Lung (tissue), 12 donors: ENCODE data around the gene PAF1. TPM values are rescaled to one million over a fixed set of nuclear protein-coding genes. Genes with fewer than 3 reads are reported as not detected.

Experiments
- ATAC-seq: fragments of 200-7000 bp; cut with Tn5 transposase; one replicate; pipeline ENCODE4 v1.9.1; 2020; ENCODE audit warnings: moderate number of reproducible peaks; ENCODE audit not compliant: insufficient read depth, low FRiP score
- DNase-seq, 3 donors: peaks; one replicate each; pipeline ENCODE4 v3.0.0-alpha.2; 2013 to 2017
- H3K27ac ChIP-seq, 2 donors: one replicate each; pipeline ENCODE4 v1.5.1; 2013; ENCODE audit warnings: mild to moderate bottlenecking in 2 of 2, moderate library complexity in 2 of 2, control low read depth in 1 of 2, inconsistent platforms in 1 of 2, low read depth in 1 of 2, low read length in 1 of 2
- H3K27me3 ChIP-seq, 3 donors: one replicate each; pipeline ENCODE4 v1.5.1; 2013; ENCODE audit warnings: low read length in 2 of 3; ENCODE audit not compliant: control insufficient read depth in 3 of 3, insufficient read depth in 3 of 3
- H3K36me3 ChIP-seq, 4 donors: one replicate each; pipeline ENCODE4 v1.5.1; 2013; ENCODE audit warnings: low read length in 4 of 4, mild to moderate bottlenecking in 1 of 4, moderate library complexity in 1 of 4; ENCODE audit not compliant: control insufficient read depth in 4 of 4, insufficient read depth in 4 of 4
- H3K4me1 ChIP-seq, 5 donors: one replicate each; pipeline ENCODE4 v1.5.1; 2013; ENCODE audit warnings: low read length in 5 of 5, mild to moderate bottlenecking in 2 of 5, moderate library complexity in 1 of 5; ENCODE audit not compliant: control insufficient read depth in 5 of 5, insufficient read depth in 5 of 5
- H3K4me3 ChIP-seq: one replicate; pipeline ENCODE4 v1.5.1; 2013; ENCODE audit warnings: mild to moderate bottlenecking, control low read depth, moderate library complexity
- H3K9ac ChIP-seq, 2 donors: one replicate each; pipeline ENCODE4 v1.5.1; 2013; ENCODE audit warnings: low read length in 2 of 2, control low read depth in 1 of 2; ENCODE audit not compliant: insufficient read depth in 1 of 2
- H3K9me3 ChIP-seq, 4 donors: one replicate each; pipeline ENCODE4 v1.5.1; 2013; ENCODE audit warnings: low read length in 3 of 4, mild to moderate bottlenecking in 1 of 4, moderate library complexity in 1 of 4; ENCODE audit not compliant: control insufficient read depth in 4 of 4, insufficient read depth in 3 of 4
- WGBS, 2 donors: extraction: QIAGEN DNeasy Blood & Tissue Kit; methylation state at CpG; one replicate each; pipeline ENCODE4 v1.1.7; 2013; 5-methylcytosine and 5-hydroxymethylcytosine counted together
- polyA plus RNA-seq, 2 donors: library from polyadenylated mRNA; stranded (reverse); fragments of 200-250 nt; gene quantifications; one replicate each; pipeline ENCODE4 v1.2.1, GENCODE V29; 2013
- total RNA-seq, 2 donors: library from RNA; depleted of rRNA in 1 of 2; stranded (reverse); fragments of >200 nt in 1 of 2; gene quantifications; one replicate each; pipeline ENCODE4 v1.2.1, GENCODE V29; 2014 to 2021
- TF ChIP-seq, protein P1 (sequence below): IDR thresholded peaks from 2 replicates; pipeline ENCODE4 v1.5.1; 2012; ENCODE audit warnings: mild to moderate bottlenecking; ENCODE audit errors: control extremely low read depth, extremely low read depth
- donor health status: control.
- donor health status: control.
- donor health status: Bipolar disorder and iron deficiency.
- donor health status: healthy.
- donor health status: DM: yes; HTN: yes; CAD: no.

PAF1 gene
- total and polyA plus RNA-seq, 4 donors, result 24.8 to 41.8 (median 34.0) TPM

DNA sequence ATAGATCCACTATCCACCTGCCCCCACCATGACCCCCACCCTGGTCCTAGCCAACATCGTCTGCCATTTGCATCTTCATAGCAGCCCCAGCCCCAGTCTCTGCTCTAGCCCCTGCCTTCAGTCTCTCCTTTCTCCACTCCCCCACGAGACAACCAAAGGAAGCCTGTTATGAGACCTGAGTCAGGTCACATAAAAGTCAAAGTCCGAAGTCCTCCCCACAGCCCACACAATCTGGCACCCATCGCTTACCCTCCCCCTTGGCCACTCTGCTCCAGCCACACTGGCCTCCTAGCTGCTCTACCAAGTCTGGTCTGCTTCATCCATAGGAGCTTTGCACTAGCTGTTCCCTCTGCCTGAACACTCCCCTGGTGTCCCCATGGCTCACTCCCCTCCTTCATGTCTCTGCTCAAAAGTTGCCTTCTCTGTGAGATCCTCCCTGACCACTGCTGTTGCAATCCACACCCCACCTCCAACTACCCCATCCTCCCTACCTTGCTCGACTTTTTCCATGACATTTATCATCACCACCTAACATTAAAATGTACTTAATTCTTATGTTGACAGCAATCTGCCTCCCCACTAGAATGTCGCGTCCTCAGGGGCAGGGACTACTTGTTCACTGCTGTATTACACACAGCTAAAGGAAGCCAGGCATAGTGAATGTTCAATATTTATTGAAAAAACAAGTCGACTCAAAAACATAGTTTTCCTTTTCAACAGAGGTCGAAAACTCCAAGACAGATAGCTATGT, 20.4 kb upstream of the PAF1 start:
- WGBS, 2 donors, result 17 to 28% methylated on average over 9 of the region's 9 CpGs
- DNase-seq, result no peak

DNA sequence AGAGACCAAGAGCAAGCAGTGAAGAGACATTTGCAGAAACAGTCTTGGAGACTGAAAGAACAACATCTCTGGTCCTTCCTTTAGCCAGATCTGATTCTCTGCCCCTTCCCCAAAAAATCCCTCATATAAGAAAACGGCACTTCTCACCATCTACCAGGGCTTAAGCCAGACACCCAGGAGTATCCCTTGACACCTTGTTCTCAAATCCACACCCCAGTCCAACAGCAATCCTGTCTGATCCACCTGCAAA, 19.9 kb upstream of the PAF1 start:
- WGBS, 2 donors, result 42 to 64% methylated on average over 1 of the region's 1 CpG
- Histone ChIP-seq H3K36me3 (peaks cover 1 to 21% (median 8%) of the 10 kb centered on the region in 4 donors), H3K27ac (peak overlapping the region; percentile 97 to 100), H3K27me3 (no peaks in the 10 kb centered on the region), H3K4me1 (peaks cover 0 to 54% (median 18%) of the 10 kb centered on the region in 5 donors), H3K9me3 (no peaks in the 10 kb centered on the region), H3K4me3 (no peak overlapping the region), H3K9ac (peak overlapping the region; percentile 69 to 83)
- TF ChIP-seq, protein P1, sequence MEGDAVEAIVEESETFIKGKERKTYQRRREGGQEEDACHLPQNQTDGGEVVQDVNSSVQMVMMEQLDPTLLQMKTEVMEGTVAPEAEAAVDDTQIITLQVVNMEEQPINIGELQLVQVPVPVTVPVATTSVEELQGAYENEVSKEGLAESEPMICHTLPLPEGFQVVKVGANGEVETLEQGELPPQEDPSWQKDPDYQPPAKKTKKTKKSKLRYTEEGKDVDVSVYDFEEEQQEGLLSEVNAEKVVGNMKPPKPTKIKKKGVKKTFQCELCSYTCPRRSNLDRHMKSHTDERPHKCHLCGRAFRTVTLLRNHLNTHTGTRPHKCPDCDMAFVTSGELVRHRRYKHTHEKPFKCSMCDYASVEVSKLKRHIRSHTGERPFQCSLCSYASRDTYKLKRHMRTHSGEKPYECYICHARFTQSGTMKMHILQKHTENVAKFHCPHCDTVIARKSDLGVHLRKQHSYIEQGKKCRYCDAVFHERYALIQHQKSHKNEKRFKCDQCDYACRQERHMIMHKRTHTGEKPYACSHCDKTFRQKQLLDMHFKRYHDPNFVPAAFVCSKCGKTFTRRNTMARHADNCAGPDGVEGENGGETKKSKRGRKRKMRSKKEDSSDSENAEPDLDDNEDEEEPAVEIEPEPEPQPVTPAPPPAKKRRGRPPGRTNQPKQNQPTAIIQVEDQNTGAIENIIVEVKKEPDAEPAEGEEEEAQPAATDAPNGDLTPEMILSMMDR, result no peak
- ATAC-seq (no peak), DNase-seq (no peak)

More for the DNA sequence above, 20.4 kb upstream of the PAF1 start:
- H3K4me3 ChIP-seq, result no peak overlapping the region
- no peaks in the 10 kb centered on the region for H3K27me3 ChIP-seq
- no peaks in the 10 kb centered on the region for H3K9me3 ChIP-seq
- no peak for ATAC-seq
- peak overlapping the region; percentile 97 to 100 for H3K27ac ChIP-seq
- peaks cover 3 to 24% (median 9%) of the 10 kb centered on the region in 4 donors for H3K36me3 ChIP-seq
- H3K4me1 ChIP-seq, result peaks cover 0 to 59% (median 16%) of the 10 kb centered on the region in 5 donors
- H3K9ac ChIP-seq, result peak overlapping the region in 1 of 2 donors; percentile 83
- TF ChIP-seq, protein P1, result no peak

DNA sequence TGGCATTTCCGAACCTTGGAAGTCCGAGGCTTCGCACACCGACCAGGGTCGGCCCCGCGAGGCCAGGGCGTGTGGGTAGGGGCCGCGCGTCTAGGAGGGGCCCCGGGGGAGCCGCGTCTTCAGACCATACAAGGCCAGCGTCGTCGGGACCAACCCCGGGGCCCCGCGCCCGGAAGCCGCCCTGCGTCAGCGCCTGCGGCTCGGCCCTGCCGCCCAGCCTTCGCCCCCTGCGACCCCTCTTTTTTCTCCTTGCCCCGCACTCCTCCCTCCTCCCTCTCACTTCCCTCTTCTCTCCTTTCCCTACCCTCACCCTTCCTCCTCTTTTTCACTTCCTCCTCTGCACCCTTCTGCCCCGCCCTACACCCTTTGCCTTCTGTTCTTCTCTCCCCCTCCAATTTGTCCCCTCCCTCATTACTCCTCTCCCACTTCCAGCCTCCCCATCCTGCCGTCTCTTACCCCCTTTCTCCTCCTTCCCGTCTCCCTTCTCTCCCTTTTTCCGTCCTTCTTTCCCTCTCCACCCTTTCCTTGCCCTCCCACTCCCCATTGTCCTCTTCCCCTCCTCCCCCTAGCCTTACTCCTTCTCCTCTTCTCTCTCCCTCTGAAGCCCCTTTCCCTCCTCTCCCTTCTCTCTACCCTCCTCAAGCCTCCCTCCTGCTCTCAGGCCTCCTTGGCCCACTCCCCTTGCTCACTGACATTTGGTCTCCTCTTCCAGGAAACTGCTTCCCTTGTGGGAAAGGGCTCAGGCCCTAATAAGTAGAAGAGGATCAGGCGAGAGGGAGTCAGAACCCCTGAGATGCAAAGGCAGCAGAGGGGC, 19.3 kb upstream of the PAF1 start:
- peak in 2 of 3 donors; percentile 79 to 80 for DNase-seq
- 2 to 5% methylated on average over 17 to 35 of the region's 35 CpGs for WGBS, 2 donors
- peak overlapping the region; percentile 69 to 92 for H3K9ac ChIP-seq
- H3K4me1 ChIP-seq, result peaks cover 0 to 49% (median 17%) of the 10 kb centered on the region in 5 donors
- peak; percentile 1 for ATAC-seq
- H3K36me3 ChIP-seq, result peaks cover 0 to 15% (median 8%) of the 10 kb centered on the region in 4 donors
- H3K27ac ChIP-seq, result peak overlapping the region; percentile 97 to 100
- H3K27me3 ChIP-seq, result no peaks in the 10 kb centered on the region
- no peaks in the 10 kb centered on the region for H3K9me3 ChIP-seq
- peak overlapping the region; percentile 9 for H3K4me3 ChIP-seq
- TF ChIP-seq, protein P1, result no peak
